NK-92 (cell line): Measurements from ENCODE around the gene TMEM132C.

ENCODE experiments used
- DNase-seq: peaks from one replicate; lab custom pipeline; 2025; ENCODE audit not compliant: unreplicated experiment; lab: John Stamatoyannopoulos, UW

The TMEM132C gene

GRCh38 chr12:128288357-128288756 is 21.4 kb downstream of the TMEM132C start:
- no peak for DNase-seq

DNA sequence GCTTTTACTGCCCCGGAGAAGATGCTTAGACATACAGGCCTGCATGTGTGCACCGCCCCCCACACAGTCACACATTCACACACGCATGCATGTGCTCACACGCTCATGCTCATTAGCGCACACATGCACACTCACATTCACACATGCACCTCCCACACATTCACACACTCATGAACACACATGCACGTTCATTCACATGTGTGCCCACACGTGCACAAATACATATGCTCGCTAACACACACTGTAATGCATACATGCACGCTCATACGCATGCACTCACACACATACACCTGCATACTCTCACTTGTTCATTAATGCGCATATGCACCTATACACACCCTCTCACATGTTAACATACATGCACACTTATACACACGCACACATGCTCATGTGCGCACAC is 21.9 kb downstream of the TMEM132C start:
- DNase-seq, result no peak

DNA sequence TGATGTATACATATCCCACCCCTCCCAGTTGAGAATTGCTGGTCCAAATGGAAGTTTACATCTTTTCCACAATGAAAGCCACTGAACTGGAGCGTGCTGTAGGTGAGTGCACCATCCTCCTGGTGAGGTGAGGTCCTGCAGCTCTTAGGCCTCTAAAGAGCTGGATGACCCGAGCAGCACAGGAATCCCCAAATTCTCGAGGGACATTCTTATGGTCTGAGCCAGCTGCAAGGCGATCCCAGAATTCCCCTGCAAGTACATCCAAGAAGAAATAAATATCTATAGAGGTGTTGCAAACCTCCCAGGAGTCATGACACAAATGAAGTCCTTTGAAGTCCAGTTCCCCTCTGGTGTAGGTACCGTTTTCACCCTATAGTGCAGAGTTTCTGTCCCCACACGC is 24.0 kb downstream of the TMEM132C start:
- DNase-seq, result no peak

DNA sequence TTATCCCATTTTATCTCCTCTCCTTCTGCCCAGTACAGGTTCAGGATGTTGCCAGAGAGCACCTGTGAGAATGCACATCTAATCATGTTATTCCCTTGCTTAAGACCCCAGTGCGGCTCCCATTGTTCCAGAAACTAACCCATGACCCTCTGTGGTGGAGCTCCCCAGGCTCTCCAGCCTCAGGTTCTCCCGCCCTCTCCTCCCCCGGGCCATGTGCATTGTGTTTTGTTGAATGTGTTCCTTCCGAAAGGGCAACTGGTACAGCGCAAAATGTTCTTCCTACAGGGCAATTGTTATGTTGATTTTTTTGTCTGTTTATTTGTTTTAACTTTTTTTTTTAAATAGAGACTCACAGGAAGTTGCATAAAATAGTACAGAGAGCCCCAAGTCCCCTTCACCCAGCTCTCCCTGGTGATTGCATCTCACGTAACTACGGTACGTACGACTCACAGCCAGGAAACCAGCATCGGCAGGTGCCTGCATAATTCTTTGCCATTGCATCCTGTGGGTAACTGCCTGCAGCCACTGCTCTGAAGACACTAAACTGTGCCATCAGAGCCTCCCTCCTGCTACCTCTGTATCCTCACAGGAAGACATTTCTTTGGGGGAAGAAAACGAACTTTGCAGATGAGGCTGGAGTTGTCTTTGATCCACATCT is 31.2 kb downstream of the TMEM132C start:
- no peak for DNase-seq

DNA sequence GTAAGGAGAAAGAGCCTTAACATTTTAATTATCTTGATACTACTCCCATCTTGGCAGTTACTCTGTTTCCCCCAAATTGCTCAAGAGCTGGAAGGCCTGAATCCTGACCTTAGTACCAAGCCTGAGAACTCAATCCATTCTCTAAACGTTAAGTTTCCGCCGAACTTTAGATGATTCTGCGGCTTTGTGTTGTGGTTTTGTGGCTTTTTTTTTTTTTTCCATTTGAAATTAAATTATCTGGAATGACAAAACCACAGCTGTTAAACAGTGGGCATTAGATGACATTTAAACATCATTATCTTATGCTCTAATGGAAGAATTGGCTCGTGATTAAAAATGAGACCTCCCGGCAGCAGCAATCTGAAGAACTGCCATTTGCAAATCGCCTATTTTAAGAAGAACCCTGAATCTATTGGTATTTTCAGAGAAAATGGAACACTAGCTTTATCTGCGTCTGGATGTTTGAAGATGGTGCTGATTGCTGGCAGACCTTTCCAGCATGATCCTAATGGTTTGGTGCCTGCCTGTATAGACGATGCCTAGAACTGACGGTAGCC is 38.4 kb downstream of the TMEM132C start:
- DNase-seq, result no peak

DNA sequence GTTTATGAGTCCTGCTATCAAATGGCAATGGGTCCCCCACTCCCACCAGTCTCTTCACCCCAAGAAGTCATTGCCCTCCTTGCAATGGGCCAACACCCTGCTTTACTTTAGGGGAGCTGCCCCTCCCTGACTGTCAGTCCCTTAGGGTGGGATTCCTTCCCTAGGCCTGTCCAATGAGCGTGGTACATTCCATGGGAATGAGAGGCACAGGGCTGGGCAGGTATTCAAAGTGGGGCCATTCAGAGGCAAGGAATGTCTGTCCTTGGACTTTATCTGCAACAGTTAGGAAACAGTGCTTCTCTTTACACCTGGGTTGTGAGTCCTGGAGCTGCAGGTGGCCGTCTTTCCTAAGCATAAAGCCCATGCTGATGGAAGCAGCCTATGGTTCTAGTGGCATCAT is 40.8 kb downstream of the TMEM132C start:
- DNase-seq, result no peak

GRCh38 chr12:128312661-128313060 is 45.7 kb downstream of the TMEM132C start:
- no peak for DNase-seq

GRCh38 chr12:128313931-128314330 is 47.0 kb downstream of the TMEM132C start:
- no peak for DNase-seq

GRCh38 chr12:128314611-128315010 is 47.6 kb downstream of the TMEM132C start:
- DNase-seq, result no peak

- DNase-seq, result no peak
Observed at GRCh38 chr12:128316078-128316477, 49.1 kb downstream of the TMEM132C start.

DNA sequence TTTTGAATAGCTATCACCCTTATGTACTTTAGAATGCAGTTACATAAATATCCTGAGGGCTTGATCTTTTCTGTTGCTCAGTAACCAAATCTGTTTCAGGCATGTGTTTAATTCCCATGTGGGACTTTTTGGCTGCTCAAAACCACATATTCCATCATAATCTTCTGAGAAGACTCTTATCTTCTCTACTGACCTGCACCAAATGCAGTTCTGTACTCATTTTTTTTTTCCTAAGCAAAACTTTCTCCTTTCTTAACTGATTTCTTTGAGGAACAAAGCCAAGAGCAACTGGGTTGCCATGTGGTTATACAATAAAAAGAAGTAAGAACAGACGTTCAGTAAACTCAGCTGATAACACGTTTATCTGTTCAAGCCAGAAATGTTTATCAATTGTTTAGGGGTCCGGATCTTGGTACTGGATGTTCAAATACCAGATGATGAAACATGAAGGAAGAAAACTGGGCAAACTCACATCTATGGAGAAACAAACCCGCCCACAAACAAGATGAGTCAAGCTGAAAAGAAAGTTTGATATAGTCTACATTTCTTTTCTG is 50.1 kb downstream of the TMEM132C start:
- DNase-seq, result no peak

- DNase-seq, result no peak
Observed at GRCh38 chr12:128318341-128318740, 51.4 kb downstream of the TMEM132C start.

DNA sequence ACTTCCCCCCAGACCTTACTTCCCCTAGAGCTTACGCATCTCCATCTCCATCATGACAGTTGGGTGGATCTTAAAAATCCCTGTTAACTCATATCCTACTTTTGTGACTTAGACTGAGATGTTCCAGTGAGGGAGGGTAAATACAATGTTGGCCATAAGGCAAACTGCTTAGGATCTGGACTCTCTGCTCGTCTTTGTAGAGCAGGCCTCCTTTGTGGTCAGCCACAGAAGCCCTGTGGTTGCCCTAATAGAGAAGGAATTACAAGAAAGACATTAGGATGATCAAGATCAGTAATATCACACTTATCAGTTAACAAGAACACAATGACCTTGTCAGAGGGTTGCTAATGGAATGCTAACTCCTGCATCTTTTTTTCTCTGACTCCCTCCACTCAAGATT is 52.0 kb downstream of the TMEM132C start:
- DNase-seq, result no peak

DNA sequence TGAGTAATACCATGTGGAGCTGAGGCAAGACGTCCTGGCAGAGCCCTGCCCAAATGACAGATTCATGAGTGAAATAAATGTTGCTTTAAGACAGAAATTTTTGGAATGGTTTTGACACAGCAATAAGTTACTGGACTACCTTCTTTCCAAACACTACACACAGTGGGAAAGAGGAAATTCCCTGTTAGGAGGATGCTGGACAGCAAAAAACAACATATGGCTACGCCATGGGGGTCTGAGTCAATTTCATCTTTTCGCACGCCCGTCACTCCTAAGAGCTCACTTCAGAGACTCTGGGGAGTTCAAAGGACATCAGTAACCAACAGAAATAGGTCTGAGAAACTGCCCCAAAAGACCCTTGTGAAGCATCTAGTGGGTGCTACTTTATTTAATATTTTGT is 55.4 kb downstream of the TMEM132C start:
- DNase-seq, result no peak

GRCh38 chr12:128323145-128323920 is 56.4 kb downstream of the TMEM132C start:
- DNase-seq, result no peak

DNA sequence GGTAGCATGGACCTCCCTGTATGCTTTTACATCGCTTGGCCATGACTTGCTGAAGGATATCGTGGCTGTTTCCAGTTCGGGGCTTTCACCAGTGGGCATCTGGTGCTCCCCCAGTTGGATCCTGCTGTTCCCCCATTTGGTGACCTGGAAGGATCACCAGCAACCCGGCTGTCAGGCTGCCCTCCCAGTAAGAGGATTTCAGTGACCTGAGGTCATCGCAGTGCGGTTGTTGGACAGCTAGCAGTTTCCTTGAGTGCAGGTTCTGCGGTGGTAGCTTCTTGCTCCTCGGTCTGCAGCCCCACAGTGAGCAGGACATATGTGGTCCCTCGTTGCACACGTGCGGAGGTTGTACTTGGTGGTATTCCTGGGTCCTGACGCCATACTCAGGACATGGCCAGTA is 58.7 kb downstream of the TMEM132C start:
- no peak for DNase-seq

DNA sequence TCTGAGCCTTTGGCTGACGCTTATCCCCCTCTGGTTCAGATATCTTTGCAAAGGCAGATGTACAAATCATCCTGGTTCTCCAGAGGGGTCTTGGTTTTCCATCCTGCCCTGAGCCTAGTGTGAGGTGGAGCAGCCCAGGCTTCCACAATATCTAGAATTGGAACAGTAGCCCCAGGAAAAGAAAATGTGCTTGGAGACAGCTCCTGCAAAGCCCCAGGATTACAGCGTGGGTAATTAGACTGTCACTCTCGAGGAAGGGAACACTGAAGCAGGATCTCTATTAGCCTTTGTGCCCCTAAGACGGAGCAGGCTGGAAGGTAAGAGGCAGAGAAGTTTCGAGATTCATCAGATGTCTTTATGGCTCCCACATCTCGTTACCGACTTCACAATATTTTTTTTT is 59.4 kb downstream of the TMEM132C start:
- DNase-seq, result no peak

- no peak for DNase-seq
Observed at GRCh38 chr12:128328961-128329360, 62.0 kb downstream of the TMEM132C start.

- no peak for DNase-seq
Observed at GRCh38 chr12:128336204-128337070, 69.5 kb downstream of the TMEM132C start.

DNA sequence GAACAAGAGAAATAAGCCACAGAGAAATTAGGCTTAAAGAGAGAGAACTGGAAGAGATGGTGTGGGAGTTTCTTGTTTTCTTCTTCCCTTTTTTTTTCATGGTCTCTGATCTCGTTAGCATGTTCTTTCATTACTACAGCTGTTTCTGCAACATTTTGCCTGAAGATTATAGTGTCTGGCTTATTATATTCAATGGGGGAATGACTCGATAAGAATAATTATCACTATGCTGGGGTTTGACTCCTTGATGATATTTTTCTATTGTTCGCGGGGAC is 70.0 kb downstream of the TMEM132C start:
- no peak for DNase-seq

DNA sequence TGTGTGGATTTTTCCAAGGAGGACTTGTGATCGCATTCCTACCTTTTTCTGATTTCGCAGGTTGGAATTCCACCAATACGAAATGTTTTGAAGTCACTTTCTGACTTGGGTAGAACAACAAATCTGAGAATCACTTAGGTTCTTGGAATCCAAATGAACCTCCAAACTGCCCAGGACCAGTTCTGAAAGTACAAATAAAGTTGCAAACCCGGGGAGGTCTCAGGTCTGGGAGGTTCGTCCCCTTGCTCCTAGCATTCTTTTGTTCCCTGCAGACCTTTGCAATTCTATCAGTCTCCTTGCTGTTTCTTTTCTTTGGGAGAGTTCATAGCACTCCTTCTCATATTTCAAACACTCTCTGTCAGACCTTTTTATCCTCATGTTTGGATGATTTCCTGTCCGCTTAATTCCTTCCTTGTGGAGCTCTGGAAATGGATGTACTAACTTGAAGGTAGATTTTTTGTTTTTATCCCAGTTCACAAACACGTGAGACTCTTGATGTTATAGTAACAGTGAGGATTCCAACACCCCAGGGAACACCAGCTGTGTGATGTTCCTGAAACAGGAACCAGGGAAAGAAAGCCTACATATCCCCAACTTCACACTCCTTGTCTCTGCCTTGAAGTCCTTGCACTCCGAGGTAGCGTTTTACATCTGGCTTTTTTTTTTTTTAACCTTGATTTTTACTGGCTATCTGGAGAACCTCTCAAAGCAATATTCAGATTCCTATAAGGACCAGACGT is 70.6 kb downstream of the TMEM132C start:
- DNase-seq, result no peak
